ENCODE measurements around the gene PRSS16. TPM values are rescaled to one million over a fixed set of nuclear protein-coding genes. Genes with fewer than 3 reads are reported as not detected.
"Not testable (repeated sequence)": the region's sequence is repeated elsewhere in the genome, so short reads cannot be mapped to it uniquely, and the experiment has no call there.

PRSS16 gene
- total RNA-seq, 2 experiments from 2014 or later: 0.33 to 0.82 TPM

DNA sequence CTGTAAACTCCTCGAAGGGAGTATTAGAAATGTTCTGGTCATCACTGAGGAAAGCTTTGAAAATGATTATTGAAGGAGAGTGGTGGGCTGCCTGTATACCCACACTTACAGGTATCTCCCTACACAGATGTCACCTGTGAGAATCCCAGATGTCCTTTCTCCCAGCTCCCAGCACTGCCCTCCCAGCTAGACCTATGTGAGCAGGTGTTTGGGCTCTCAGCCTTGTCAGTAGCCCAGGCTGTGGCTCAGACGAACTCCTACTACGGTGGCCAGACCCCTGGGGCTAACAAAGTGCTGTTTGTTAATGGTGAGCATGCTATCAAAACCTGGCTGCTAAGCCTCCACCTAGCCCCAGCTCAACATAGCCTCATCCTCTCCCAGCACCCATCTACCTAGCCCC lies 7.1 kb downstream of the PRSS16 start:
- no peak for DNase-seq
- peaks cover 7% of the 10 kb centered on the region for H3K4me1 Mint-ChIP-seq
- peaks cover 1% of the 10 kb centered on the region for H3K36me3 Mint-ChIP-seq
- ATAC-seq: no peak
- CTCF ChIA-PET: interaction anchor here (1.1 kb wide), 1 partner anchor 19 kb away, joined by 4 read pairs; no protein-coding TSS in a partner anchor
- H3K27ac Mint-ChIP-seq: no peak overlapping the region
- H3K27me3 Mint-ChIP-seq: peaks cover 57% of the 10 kb centered on the region
- H3K9me3 Mint-ChIP-seq (ENCODE audit: low read depth): no peaks in the 10 kb centered on the region
- no peak overlapping the region for H3K4me3 Mint-ChIP-seq

- H3K27me3 Mint-ChIP-seq: peaks cover 53% of the 10 kb centered on the region
- H3K4me1 Mint-ChIP-seq: peaks cover 5% of the 10 kb centered on the region
- CTCF ChIA-PET: no interaction called here
- no peaks in the 10 kb centered on the region for H3K9me3 Mint-ChIP-seq (ENCODE audit: low read depth)
- H3K27ac Mint-ChIP-seq: no peak overlapping the region
- no peak overlapping the region for H3K4me3 Mint-ChIP-seq
- ATAC-seq (no peak), DNase-seq (no peak)
- no peaks in the 10 kb centered on the region for H3K36me3 Mint-ChIP-seq
Observed at GRCh38 chr6:27255866-27256265, 8.4 kb downstream of the PRSS16 start.

GRCh38 chr6:27260369-27260768 lies 12.9 kb downstream of the PRSS16 start:
- Mint-ChIP-seq H3K27ac (no peak overlapping the region), H3K4me3 (no peak overlapping the region), H3K36me3 (no peaks in the 10 kb centered on the region), H3K9me3 (ENCODE audit: low read depth) (no peaks in the 10 kb centered on the region), H3K27me3 (peaks cover 52% of the 10 kb centered on the region), H3K4me1 (no peaks in the 10 kb centered on the region)
- CTCF ChIA-PET: no interaction called here
- DNase-seq: no peak
- ATAC-seq: no peak

DNA sequence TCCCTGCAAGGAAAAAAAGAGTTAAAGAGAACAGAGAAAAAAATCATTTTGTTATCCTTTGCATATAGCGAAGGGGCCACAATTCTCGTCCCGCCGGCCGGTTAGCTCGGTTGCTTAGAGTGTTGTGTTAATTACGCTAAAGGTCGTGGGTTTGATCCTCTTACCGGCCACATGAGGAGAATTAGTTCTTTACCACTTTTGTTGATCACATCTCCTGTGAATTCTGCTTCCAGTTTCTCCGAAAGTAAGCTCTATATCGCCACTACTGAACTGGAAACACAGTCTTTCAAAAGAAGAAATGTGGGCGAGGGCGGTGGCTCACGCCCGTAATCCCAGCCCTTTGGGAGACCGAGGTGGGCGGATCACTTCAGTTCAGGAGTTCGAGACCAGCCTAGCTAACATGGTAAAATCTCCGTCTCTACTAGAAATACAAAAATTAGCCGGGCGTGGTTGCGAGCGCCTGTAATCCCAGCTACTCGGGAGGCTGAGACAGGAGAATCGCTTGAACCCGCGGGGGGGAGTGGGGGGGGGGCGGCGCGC lies 13.4 kb downstream of the PRSS16 start:
- no peak for DNase-seq
- Mint-ChIP-seq H3K4me3 (no peak overlapping the region), H3K4me1 (no peaks in the 10 kb centered on the region), H3K36me3 (no peaks in the 10 kb centered on the region), H3K9me3 (ENCODE audit: low read depth) (no peaks in the 10 kb centered on the region), H3K27ac (no peak overlapping the region), H3K27me3 (peaks cover 47% of the 10 kb centered on the region)
- CTCF ChIA-PET: no interaction called here
- no peak for ATAC-seq

GRCh38 chr6:27263886-27264285 lies 16.4 kb downstream of the PRSS16 start:
- Mint-ChIP-seq H3K27ac (no peak overlapping the region), H3K4me3 (no peak overlapping the region), H3K27me3 (peaks cover 51% of the 10 kb centered on the region), H3K36me3 (no peaks in the 10 kb centered on the region), H3K4me1 (no peaks in the 10 kb centered on the region), H3K9me3 (ENCODE audit: low read depth) (no peaks in the 10 kb centered on the region)
- CTCF ChIA-PET: interaction anchor here (2.2 kb wide), 1 partner anchor 12 kb away, joined by 7 read pairs; no protein-coding TSS in a partner anchor
- ATAC-seq (no peak), DNase-seq (no peak)

- H3K9me3 Mint-ChIP-seq (ENCODE audit: low read depth); H3K4me3 Mint-ChIP-seq; H3K36me3 Mint-ChIP-seq; ATAC-seq; H3K27ac Mint-ChIP-seq; H3K4me1 Mint-ChIP-seq; DNase-seq: not testable (repeated sequence)
- CTCF ChIA-PET: interaction anchor here (1.0 kb wide), 1 partner anchor 15 kb away, joined by 3 read pairs; no protein-coding TSS in a partner anchor
- peaks cover 34% of the 10 kb centered on the region for H3K27me3 Mint-ChIP-seq
Observed at GRCh38 chr6:27267003-27267402, 19.5 kb downstream of the PRSS16 start.

GRCh38 chr6:27267857-27268434 lies 20.4 kb downstream of the PRSS16 start:
- no peaks in the 10 kb centered on the region for H3K36me3 Mint-ChIP-seq
- H3K4me3 Mint-ChIP-seq: no peak overlapping the region
- H3K9me3 Mint-ChIP-seq (ENCODE audit: low read depth): no peaks in the 10 kb centered on the region
- no peak overlapping the region for H3K27ac Mint-ChIP-seq
- H3K27me3 Mint-ChIP-seq: peaks cover 37% of the 10 kb centered on the region
- no peaks in the 10 kb centered on the region for H3K4me1 Mint-ChIP-seq
- no peak for ATAC-seq
- no peak for DNase-seq
- CTCF ChIA-PET: no interaction called here

DNA sequence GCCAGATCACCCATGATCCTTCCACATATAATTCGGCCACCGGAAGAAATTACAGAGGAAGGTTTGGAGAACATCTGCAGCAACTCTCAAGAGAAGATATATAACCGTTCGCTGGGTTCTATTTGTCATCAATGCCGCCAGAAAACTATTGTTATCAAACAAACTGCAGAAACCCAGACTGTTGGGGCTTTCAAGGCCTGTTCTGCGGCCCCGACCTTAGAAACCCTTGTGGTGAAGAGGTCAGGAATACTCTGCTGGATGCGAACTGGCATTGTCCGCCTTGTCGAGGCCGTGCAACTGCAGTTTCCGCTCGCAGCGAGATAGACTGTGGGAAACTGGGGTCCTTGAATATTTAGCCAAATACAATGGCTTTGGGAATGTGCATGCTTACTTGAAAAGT lies 21.3 kb downstream of the PRSS16 start:
- Mint-ChIP-seq H3K4me3 (no peak overlapping the region), H3K27me3 (peaks cover 42% of the 10 kb centered on the region), H3K36me3 (no peaks in the 10 kb centered on the region), H3K27ac (no peak overlapping the region), H3K4me1 (no peaks in the 10 kb centered on the region), H3K9me3 (ENCODE audit: low read depth) (no peaks in the 10 kb centered on the region)
- ATAC-seq (no peak), DNase-seq (no peak)
- CTCF ChIA-PET: no interaction called here

- DNase-seq (no peak), ATAC-seq (no peak)
- Mint-ChIP-seq H3K4me1 (no peaks in the 10 kb centered on the region), H3K27ac (no peak overlapping the region), H3K36me3 (peaks cover 1% of the 10 kb centered on the region), H3K4me3 (no peak overlapping the region), H3K27me3 (peaks cover 55% of the 10 kb centered on the region), H3K9me3 (ENCODE audit: low read depth) (peaks cover 7% of the 10 kb centered on the region)
- CTCF ChIA-PET: interaction anchor here (0.9 to 1.5 kb wide), 3 partner anchors 20 to 39 kb away, joined by 3 to 4 read pairs (median 4); no protein-coding TSS in a partner anchor
Observed at GRCh38 chr6:27273783-27274182, 26.3 kb downstream of the PRSS16 start.

- peaks cover 6% of the 10 kb centered on the region for H3K4me1 Mint-ChIP-seq
- CTCF ChIA-PET: interaction anchor here (1.0 kb wide), 1 partner anchor 37 kb away, joined by 3 read pairs; no protein-coding TSS in a partner anchor
- H3K27me3 Mint-ChIP-seq: peaks cover 62% of the 10 kb centered on the region
- H3K4me3 Mint-ChIP-seq: no peak overlapping the region
- peaks cover 7% of the 10 kb centered on the region for H3K9me3 Mint-ChIP-seq (ENCODE audit: low read depth)
- ATAC-seq (no peak), DNase-seq (no peak)
- H3K36me3 Mint-ChIP-seq: peaks cover 4% of the 10 kb centered on the region
- no peak overlapping the region for H3K27ac Mint-ChIP-seq
Observed at GRCh38 chr6:27275025-27275956, 27.8 kb downstream of the PRSS16 start.

DNA sequence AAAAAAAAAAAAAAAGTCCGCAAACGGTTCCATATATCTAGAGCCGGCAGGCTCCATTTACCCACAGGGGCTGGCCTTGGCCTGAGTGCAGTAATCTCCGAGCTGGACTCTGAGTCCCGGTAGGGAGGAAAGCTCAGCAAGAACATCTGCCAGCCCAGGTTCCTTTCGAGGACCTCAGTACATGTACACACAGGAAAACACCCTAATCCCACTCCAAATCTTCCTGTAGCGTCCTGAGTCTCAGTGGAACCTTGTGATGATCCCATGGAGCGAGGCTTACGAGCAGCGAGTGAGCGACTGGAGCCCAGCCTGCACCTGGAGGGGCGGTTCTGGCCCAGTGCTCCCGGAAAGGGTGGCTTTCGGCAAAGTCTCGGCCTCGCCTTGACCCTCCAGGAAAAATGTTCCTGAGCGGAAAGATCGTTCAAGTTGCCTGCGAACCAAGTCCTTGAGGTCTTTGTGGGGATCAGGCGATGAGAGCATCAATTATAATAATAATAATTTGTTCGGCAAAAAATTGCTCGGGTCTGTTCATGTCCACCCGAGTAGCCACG lies 32.1 kb downstream of the PRSS16 start:
- Mint-ChIP-seq H3K4me3 (peak overlapping the region; percentile 60), H3K9me3 (ENCODE audit: low read depth) (peaks cover 16% of the 10 kb centered on the region), H3K36me3 (peaks cover 18% of the 10 kb centered on the region), H3K27me3 (peaks cover 80% of the 10 kb centered on the region), H3K4me1 (peaks cover 15% of the 10 kb centered on the region), H3K27ac (no peak overlapping the region)
- no peak for ATAC-seq
- DNase-seq: no peak
- CTCF ChIA-PET: interaction anchor here (1.1 to 2.0 kb wide), 2 partner anchors 16 to 17 kb away, joined by 3 to 4 read pairs; no protein-coding TSS in a partner anchor

GRCh38 chr6:27280064-27280539 lies 32.6 kb downstream of the PRSS16 start:
- Mint-ChIP-seq H3K27me3 (peaks cover 80% of the 10 kb centered on the region), H3K9me3 (ENCODE audit: low read depth) (peaks cover 16% of the 10 kb centered on the region), H3K4me1 (peaks cover 15% of the 10 kb centered on the region), H3K27ac (peak overlapping the region; percentile 54), H3K4me3 (peak overlapping the region; percentile 60), H3K36me3 (peaks cover 21% of the 10 kb centered on the region)
- CTCF ChIA-PET: interaction anchor here (0.6 to 2.0 kb wide), 2 partner anchors 16 to 247 kb away, joined by 3 to 4 read pairs; no protein-coding TSS in a partner anchor
- DNase-seq: no peak
- no peak for ATAC-seq

DNA sequence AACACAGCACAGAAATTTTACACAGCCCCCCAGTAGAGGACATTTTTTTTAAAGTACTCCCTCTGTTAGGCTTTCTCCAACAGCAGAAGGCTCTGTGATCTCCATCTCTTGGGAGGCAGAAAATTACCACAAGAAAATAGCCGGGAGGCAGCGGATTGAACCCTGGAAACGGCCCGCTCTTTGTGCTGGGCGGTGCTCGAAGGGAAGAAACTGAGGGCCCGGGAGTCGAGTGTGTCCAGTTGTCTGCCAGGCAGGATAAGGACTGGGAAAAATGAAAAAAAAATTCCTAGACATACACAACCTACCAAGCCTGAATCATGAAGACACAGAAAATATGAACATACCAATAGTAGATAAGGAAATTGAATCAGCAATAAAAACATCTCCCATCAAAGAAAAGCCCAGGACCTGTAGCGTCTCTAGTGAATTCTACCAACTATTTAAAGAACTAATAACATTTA lies 33.1 kb downstream of the PRSS16 start:
- Mint-ChIP-seq H3K4me1 (peaks cover 15% of the 10 kb centered on the region), H3K27me3 (peaks cover 81% of the 10 kb centered on the region), H3K4me3 (no peak overlapping the region), H3K36me3 (peaks cover 21% of the 10 kb centered on the region), H3K9me3 (ENCODE audit: low read depth) (peaks cover 16% of the 10 kb centered on the region), H3K27ac (peak overlapping the region; percentile 11)
- ATAC-seq: no peak
- CTCF ChIA-PET: interaction anchor here (0.6 to 2.0 kb wide), 2 partner anchors 16 to 246 kb away, joined by 3 to 4 read pairs; no protein-coding TSS in a partner anchor
- no peak for DNase-seq

Measured in activated CD8-positive, alpha-beta memory T cell treated with anti-CD3 and anti-CD28 coated beads, Interleukin-2, amount 10 ng/mL, durations not matched to agents 7 days and 5 days (primary cell).